HUDEP-2 (cell line): ENCODE results near the gene EPS8L2.

Experiments
- DNase-seq, 76 experiments: peaks; one replicate each; lab custom pipeline; 2025; ENCODE audit not compliant: unreplicated experiment in 76 of 76; lab: John Stamatoyannopoulos, UW

Gene EPS8L2

DNA sequence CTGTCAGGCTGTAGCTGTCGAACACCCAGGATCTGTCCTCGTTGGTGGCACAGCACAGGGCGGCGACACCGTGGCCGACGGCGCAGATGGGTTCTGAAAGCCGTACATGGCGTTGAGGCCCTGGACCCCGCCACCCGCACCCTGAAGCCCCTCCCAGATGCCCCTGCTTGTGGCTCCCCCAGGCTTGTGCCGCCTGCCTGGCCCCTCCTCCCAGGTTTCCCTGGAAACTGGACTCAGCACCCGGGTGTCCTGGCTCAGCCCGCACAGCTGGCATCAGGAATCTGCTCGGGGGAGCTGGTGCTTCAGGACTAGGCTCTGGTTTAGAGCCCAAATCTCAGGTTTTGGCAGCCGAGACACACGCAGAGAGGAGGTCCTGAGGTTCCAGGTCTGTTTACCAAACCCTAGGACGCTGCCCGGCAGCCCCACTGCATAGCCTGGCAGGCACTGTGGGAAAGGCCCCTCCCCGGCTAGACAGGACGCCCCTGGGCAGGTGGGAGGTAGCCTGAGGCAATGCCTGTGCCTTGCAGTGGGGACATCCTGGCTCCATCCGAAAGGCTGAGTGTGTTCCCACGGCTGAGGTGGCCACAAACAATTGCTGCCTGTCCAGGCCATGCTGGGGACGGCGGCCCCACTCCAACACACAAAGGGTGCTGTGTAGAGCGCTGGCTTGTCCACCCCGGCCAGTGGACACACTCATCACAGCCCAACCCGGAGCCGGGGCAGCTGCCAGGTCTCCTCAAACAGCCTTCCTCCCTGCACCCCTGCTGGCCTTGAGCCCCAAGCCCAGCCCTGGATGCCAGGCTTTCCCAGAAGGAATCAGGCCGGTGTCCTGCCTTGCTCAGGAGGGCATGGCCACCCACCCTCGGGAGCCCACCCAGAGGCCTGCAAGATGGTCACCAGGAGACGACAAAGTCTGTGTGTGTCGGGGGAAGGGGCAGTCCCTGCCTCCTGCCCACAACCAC is 66.7 kb downstream of the EPS8L2 start:
- no peak for DNase-seq

DNA sequence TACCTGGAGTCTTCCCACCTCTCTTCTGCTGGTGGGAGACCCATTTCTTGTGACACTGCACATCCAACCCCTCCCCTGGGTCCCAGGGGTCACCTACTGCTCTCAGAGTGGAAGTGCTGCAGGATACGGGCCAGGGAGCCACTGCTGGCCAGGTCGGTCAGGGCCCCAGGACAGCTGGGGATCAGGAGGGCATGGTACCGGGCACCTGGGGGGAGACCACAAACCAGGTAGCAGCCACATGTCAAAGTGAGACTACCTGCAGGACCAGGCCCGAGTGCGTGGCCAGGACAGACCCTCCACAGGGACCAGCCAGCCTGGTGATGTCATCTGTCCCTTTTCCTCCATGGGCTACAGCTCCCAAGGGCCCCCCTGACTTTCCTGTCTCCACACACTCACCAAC is 67.4 kb downstream of the EPS8L2 start:
- DNase-seq = no peak

DNA sequence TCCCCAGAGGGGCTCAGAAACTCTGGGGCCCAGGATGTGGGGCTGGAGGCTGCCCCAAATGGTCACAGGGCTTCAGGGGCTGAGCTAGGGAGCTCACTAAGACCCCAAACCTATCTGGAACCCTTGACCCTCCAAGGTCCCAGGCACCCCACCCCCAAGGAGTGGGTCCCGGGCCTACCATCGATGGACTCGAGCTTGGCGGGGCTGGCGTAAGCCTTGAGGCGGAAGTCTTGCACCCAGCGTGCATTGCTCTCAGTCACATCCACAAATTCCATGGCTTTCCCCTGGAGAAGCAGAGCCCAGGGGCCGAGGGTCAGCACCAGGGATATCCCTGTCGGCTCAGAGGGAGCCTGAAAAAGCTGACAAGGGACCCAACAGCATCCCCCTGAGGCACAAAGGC is 67.8 kb downstream of the EPS8L2 start:
- DNase-seq = no peak

DNA sequence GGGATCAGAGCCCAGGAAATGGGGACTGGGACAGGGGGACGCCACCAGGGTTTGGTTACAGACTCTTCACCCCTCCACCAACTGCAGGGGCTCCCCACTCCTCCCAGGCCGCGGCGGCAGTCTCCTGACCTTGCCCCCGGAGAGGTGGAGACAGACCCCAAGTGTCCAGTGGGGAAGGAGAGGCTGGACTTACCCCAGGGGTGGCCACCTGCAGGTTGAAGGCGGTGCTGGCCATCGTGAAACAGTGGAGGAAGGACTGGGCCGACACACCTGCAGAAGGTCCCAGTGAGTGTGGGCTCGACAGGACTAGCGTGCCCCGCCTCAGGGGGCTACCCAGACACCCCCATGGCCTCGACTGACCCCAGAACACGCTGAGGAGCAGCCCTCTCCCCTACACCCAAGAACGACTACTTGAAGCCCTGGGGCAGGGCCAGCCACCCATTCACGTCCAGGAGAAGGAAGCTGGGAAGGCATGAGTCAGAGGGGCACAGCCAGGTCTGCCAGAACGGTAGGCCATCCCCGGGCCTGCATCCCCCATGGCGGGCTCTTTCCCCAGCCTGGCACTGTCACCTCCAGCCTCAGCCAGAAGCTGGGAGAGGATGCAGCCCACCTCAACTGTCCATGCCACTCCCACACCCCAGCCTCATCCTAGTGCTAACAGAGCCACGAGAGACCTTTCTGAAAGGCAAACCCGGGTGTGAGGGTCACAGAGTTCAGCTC is 69.0 kb downstream of the EPS8L2 start:
- DNase-seq = no peak

DNA sequence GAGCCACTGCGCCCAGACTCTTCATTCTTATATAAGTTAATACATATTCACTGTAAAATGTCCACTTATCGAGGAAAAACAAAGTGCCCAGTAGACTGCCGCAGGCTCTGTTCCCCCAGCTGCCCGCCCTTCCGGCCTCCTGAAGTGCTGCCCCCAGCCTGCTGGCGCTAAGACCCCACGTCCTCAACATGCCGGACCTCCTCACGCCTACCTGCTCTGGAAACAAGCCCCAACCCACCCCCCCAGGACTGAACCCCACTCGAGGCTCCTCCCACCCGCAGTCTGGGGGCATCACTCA is 70.2 kb downstream of the EPS8L2 start:
- DNase-seq = no peak

DNA sequence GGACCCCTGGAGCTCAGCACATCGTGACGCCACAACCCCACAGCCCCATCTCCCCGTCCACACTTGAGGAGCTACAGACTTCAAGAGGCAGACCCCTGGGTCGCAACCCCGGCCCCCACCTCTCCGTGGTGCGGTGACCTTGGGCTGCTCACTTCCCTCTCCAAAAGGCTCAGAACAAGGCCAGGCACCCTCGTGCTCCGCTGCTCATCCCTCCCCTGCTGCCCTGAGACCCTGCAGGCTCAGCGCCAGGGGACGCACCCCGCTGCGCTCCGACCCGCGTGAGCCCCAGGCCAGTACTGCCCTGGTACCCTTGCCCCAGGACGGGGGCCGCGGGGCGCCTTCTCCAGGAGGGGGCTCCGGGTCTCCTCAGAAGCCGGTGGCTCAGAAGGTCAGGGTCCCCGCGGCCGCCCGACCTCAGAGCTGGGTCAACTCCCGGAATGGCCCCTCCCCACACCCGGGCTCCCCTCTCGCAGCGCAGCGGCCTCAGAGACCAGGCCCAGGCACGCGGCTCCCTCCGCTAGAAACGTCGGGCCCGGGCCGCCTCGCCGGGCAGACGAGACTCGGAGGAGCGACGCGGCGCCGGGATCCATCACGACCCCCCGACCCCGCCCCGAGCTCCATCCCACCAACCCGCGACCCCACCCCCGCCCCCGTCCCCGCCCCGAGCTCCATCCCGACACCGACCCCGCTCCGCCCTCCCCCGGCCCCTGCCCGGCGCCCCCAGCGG is 70.7 kb downstream of the EPS8L2 start:
- peak in 2 of 76 experiments; percentile 18 to 21 for DNase-seq
